ENCODE results near the gene ADAMTS9. TPM values are rescaled to one million over a fixed set of nuclear protein-coding genes. Genes with fewer than 3 reads are reported as not detected.

ADAMTS9 gene
- total RNA-seq, 3 donors from 2014 or later (not counting 1 experiment from before 2014, with no cell fraction given), result not detected

GRCh38 chr3:64648927-64649906 lies 38.6 kb downstream of the ADAMTS9 start:
- H3K27ac Mint-ChIP-seq, result no peak overlapping the region
- no peak overlapping the region for H3K4me3 Mint-ChIP-seq
- WGBS (ENCODE audit: insufficient coverage), result 85% methylated on average over 10 of the region's 11 CpGs
- no peaks in the 10 kb centered on the region for H3K36me3 Mint-ChIP-seq
- ATAC-seq (no peak), DNase-seq (no peak)
- Histone ChIP-seq H3K27ac (ENCODE audit: low read length) (no peak overlapping the region), H3K36me3 (ENCODE audit: control insufficient read depth, insufficient read depth, low read length) (no peaks in the 10 kb centered on the region), H3K9me3 (ENCODE audit: control insufficient read depth, insufficient read depth, low read length) (no peaks in the 10 kb centered on the region), H3K4me1 (ENCODE audit: control insufficient read depth, insufficient read depth, low read length) (no peaks in the 10 kb centered on the region), H3K27me3 (ENCODE audit: control insufficient read depth, insufficient read depth, low read length) (no peaks in the 10 kb centered on the region), H3K4me3 (ENCODE audit: low read length) (no peak overlapping the region)
- no peaks in the 10 kb centered on the region for H3K27me3 Mint-ChIP-seq (ENCODE audit: low read depth in 2 of 2)
- H3K9me3 Mint-ChIP-seq, result peaks cover 3 to 11% of the 10 kb centered on the region in 2 donors
- no peak for TF ChIP-seq CTCF (IDR thresholded peaks at IDR 0.05)
- no peaks in the 10 kb centered on the region for H3K4me1 Mint-ChIP-seq
- intact Hi-C loops (cut with micrococcal nuclease), result no loop called here

- 91% methylated on average over 7 of the region's 7 CpGs for WGBS (ENCODE audit: insufficient coverage)
- no peak for DNase-seq
- H3K27me3 Mint-ChIP-seq (ENCODE audit: low read depth in 2 of 2), result no peaks in the 10 kb centered on the region
- Histone ChIP-seq H3K9me3 (ENCODE audit: control insufficient read depth, insufficient read depth, low read length) (peaks cover 2% of the 10 kb centered on the region), H3K4me3 (ENCODE audit: low read length) (no peak overlapping the region), H3K36me3 (ENCODE audit: control insufficient read depth, insufficient read depth, low read length) (no peaks in the 10 kb centered on the region), H3K27ac (ENCODE audit: low read length) (no peak overlapping the region), H3K27me3 (ENCODE audit: control insufficient read depth, insufficient read depth, low read length) (no peaks in the 10 kb centered on the region), H3K4me1 (ENCODE audit: control insufficient read depth, insufficient read depth, low read length) (no peaks in the 10 kb centered on the region)
- no peak for TF ChIP-seq CTCF (IDR thresholded peaks at IDR 0.05)
- peaks cover 3 to 11% of the 10 kb centered on the region in 2 donors for H3K9me3 Mint-ChIP-seq
- intact Hi-C loops (cut with micrococcal nuclease), result no loop called here
- H3K36me3 Mint-ChIP-seq, result no peaks in the 10 kb centered on the region
- H3K4me3 Mint-ChIP-seq, result no peak overlapping the region
- no peaks in the 10 kb centered on the region for H3K4me1 Mint-ChIP-seq
- ATAC-seq, result no peak
- H3K27ac Mint-ChIP-seq, result no peak overlapping the region
Observed at GRCh38 chr3:64647825-64648224, 40.0 kb downstream of the ADAMTS9 start.

- DNase-seq, result no peak
- H3K27ac ChIP-seq (ENCODE audit: low read length), result no peak overlapping the region
- Mint-ChIP-seq H3K9me3 (peaks cover 4 to 5% of the 10 kb centered on the region in 2 donors), H3K36me3 (no peaks in the 10 kb centered on the region), H3K4me1 (no peaks in the 10 kb centered on the region), H3K4me3 (no peak overlapping the region), H3K27me3 (ENCODE audit: low read depth in 2 of 2) (no peaks in the 10 kb centered on the region), H3K27ac (no peak overlapping the region)
- intact Hi-C loops (cut with micrococcal nuclease), result no loop called here
- H3K4me1 ChIP-seq (ENCODE audit: control insufficient read depth, insufficient read depth, low read length), result no peaks in the 10 kb centered on the region
- no peak for TF ChIP-seq CTCF (IDR thresholded peaks at IDR 0.05)
- no peak overlapping the region for H3K4me3 ChIP-seq (ENCODE audit: low read length)
- ATAC-seq, result no peak
- H3K9me3 ChIP-seq (ENCODE audit: control insufficient read depth, insufficient read depth, low read length), result peaks cover 2% of the 10 kb centered on the region
- H3K36me3 ChIP-seq (ENCODE audit: control insufficient read depth, insufficient read depth, low read length), result no peaks in the 10 kb centered on the region
- H3K27me3 ChIP-seq (ENCODE audit: control insufficient read depth, insufficient read depth, low read length), result no peaks in the 10 kb centered on the region
Observed at GRCh38 chr3:64645243-64645642, 42.6 kb downstream of the ADAMTS9 start.
